Gastroesophageal sphincter (tissue), 4 donors: ENCODE data around the gene ATRN. TPM values are rescaled to one million over a fixed set of nuclear protein-coding genes. Genes with fewer than 3 reads are reported as not detected.

Source experiments
- ATAC-seq: fragments of 150-250 bp; one replicate; pipeline ENCODE4 v1.9.1; 2016; ENCODE audit warnings: mild to moderate bottlenecking, moderate library complexity
- H3K27ac ChIP-seq, 4 donors: fragments of 200-600 bp; sonication (generic) in 3 of 4; 1 replicate in 3 of 4; 2 replicates in 1 of 4; pipeline ENCODE4 v1.5.1; 2016 to 2019
- H3K27me3 ChIP-seq: fragments of 200-600 bp; sonication (generic); one replicate; pipeline ENCODE4 v1.5.1; 2019
- H3K36me3 ChIP-seq, 2 donors: fragments of 200-600 bp; sonication (generic); one replicate each; pipeline ENCODE4 v1.5.1; 2019; ENCODE audit warnings: control low read depth in 1 of 2
- H3K4me1 ChIP-seq, 3 donors: fragments of 200-600 bp; sonication (generic); 1 replicate in 2 of 3; 2 replicates in 1 of 3; pipeline ENCODE4 v1.5.1; 2016 to 2019; ENCODE audit warnings: control low read depth in 2 of 3
- H3K4me3 ChIP-seq, 2 donors: fragments of 200-600 bp; sonication (generic); one replicate each; pipeline ENCODE4 v1.5.1; 2019; ENCODE audit warnings: mild to moderate bottlenecking in 1 of 2, moderate library complexity in 1 of 2
- H3K9me3 ChIP-seq, 3 donors: fragments of 200-600 bp; sonication (generic); one replicate each; pipeline ENCODE4 v1.5.1; 2017 to 2019; ENCODE audit warnings: control low read depth in 2 of 3
- EP300 ChIP-seq: sonication (generic); formaldehyde crosslinking; IDR thresholded peaks from one replicate; pipeline ENCODE4 v1.6.1; 2017; ENCODE audit warnings: antibody characterized with exemption, mild to moderate bottlenecking
- POLR2A ChIP-seq, 2 donors: fragments of 450-650 bp; IDR thresholded peaks; one replicate each; pipeline ENCODE4 v1.6.1; 2017; ENCODE audit warnings: antibody characterized with exemption in 2 of 2, mild to moderate bottlenecking in 2 of 2, moderate library complexity in 1 of 2
- POLR2AphosphoS5 ChIP-seq: sonication (generic); formaldehyde crosslinking; IDR thresholded peaks from one replicate; pipeline ENCODE4 v1.6.1; 2017; ENCODE audit warnings: antibody characterized with exemption
- WGBS, 2 donors: methylation state at CpG; one replicate each; pipeline ENCODE4 v1.1.5; 2018; ENCODE audit warnings: low coverage in 1 of 2; 5-methylcytosine and 5-hydroxymethylcytosine counted together
- total RNA-seq, 4 donors: library from RNA; depleted of rRNA; stranded (reverse); fragments of >200 nt; gene quantifications; one replicate each; pipeline ENCODE4 v1.1.0, GENCODE V29; 2016
- TF ChIP-seq, protein P1 (sequence below), 4 experiments: fragments of 200-600 bp in 2 of 4; fragments of 450-650 bp in 2 of 4; sonication (generic) in 1 of 4; IDR thresholded peaks; one replicate each; pipeline ENCODE4 v1.5.1; 2017 to 2019; ENCODE audit warnings: antibody characterized with exemption in 4 of 4, mild to moderate bottlenecking in 2 of 4, moderate library complexity in 2 of 4

Gene ATRN
- total RNA-seq, 4 donors from 2014 or later = 16.7 to 22.2 (median 19.4) TPM

GRCh38 chr20:3692706-3693294 lies 222.0 kb downstream of the ATRN start:
- TF ChIP-seq POLR2AphosphoS5 = no peak
- TF ChIP-seq EP300 = no peak
- no peak for TF ChIP-seq POLR2A (IDR thresholded peaks at IDR 0.05)
- TF ChIP-seq, protein P1, sequence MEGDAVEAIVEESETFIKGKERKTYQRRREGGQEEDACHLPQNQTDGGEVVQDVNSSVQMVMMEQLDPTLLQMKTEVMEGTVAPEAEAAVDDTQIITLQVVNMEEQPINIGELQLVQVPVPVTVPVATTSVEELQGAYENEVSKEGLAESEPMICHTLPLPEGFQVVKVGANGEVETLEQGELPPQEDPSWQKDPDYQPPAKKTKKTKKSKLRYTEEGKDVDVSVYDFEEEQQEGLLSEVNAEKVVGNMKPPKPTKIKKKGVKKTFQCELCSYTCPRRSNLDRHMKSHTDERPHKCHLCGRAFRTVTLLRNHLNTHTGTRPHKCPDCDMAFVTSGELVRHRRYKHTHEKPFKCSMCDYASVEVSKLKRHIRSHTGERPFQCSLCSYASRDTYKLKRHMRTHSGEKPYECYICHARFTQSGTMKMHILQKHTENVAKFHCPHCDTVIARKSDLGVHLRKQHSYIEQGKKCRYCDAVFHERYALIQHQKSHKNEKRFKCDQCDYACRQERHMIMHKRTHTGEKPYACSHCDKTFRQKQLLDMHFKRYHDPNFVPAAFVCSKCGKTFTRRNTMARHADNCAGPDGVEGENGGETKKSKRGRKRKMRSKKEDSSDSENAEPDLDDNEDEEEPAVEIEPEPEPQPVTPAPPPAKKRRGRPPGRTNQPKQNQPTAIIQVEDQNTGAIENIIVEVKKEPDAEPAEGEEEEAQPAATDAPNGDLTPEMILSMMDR (IDR thresholded peaks at IDR 0.05) = no peak
- H3K4me1 ChIP-seq = peaks cover 0 to 4% (median 0%) of the 10 kb centered on the region in 3 donors
- no peak for ATAC-seq
- H3K27me3 ChIP-seq = no peaks in the 10 kb centered on the region
- no CpG with 5 or more reads among the region's 23 CpGs for WGBS, 2 donors
- no peaks in the 10 kb centered on the region for H3K36me3 ChIP-seq
- H3K4me3 ChIP-seq = no peak overlapping the region
- H3K9me3 ChIP-seq = peaks cover 0 to 6% (median 0%) of the 10 kb centered on the region in 3 donors
- no peak overlapping the region for H3K27ac ChIP-seq

DNA sequence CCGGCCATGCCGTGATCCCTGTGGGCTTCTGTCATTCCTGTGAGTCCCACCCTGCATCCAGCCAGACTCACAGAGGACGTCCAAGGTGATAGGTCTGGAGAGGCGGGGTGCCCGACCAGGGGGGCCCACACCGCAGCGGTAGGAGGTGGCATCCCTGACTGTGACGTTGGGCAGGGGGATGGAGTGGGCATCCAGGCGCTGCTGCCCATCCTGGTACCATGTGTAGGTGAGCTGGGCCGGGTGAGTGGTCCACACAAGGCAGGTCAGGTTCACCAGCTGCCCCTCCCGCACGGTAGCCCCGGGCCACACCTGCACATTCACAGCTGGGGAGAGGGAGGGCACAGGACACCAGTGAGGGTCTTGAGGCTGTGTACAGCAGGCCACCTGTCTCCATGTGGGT lies 222.6 kb downstream of the ATRN start:
- no CpG with 5 or more reads among the region's 13 CpGs for WGBS, 2 donors
- H3K9me3 ChIP-seq = peaks cover 0 to 6% (median 0%) of the 10 kb centered on the region in 3 donors
- H3K4me3 ChIP-seq = no peak overlapping the region
- H3K27ac ChIP-seq = no peak overlapping the region
- TF ChIP-seq EP300 (no peak), POLR2AphosphoS5 (no peak), POLR2A (IDR thresholded peaks at IDR 0.05) (no peak)
- TF ChIP-seq, protein P1 (IDR thresholded peaks at IDR 0.05) = no peak
- no peaks in the 10 kb centered on the region for H3K27me3 ChIP-seq
- no peak for ATAC-seq
- no peaks in the 10 kb centered on the region for H3K4me1 ChIP-seq
- H3K36me3 ChIP-seq = no peaks in the 10 kb centered on the region

DNA sequence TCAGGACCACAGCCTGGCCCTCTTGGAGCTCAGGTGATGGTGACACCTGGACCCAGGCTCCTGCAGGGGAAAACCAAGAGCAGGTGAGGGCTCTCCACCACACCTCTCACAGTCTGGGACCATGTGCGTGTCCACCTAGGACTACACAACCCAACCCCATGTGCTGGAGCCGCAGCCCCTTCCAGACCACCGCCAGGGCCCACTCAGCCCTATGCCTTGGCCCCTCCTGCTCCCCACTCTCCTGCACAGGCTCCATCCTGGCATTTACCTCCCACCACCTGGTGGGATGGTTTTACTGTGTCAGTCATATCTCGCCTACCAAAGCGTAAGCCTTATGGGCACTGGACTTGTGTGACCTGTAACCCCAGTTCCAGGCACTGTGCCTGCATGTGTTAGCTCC lies 224.0 kb downstream of the ATRN start:
- Histone ChIP-seq H3K36me3 (no peaks in the 10 kb centered on the region), H3K4me1 (no peaks in the 10 kb centered on the region), H3K27ac (no peak overlapping the region), H3K27me3 (no peaks in the 10 kb centered on the region), H3K9me3 (peaks cover 0 to 6% (median 0%) of the 10 kb centered on the region in 3 donors), H3K4me3 (no peak overlapping the region)
- ATAC-seq = no peak
- TF ChIP-seq POLR2A (IDR thresholded peaks at IDR 0.05) (no peak), EP300 (no peak), POLR2AphosphoS5 (no peak)
- TF ChIP-seq, protein P1 (IDR thresholded peaks at IDR 0.05) = no peak
- WGBS, 2 donors = 90 to 100% methylated on average over 2 to 3 of the region's 5 CpGs

GRCh38 chr20:3696200-3696599 lies 225.4 kb downstream of the ATRN start:
- ATAC-seq = no peak
- Histone ChIP-seq H3K4me3 (no peak overlapping the region), H3K27ac (no peak overlapping the region), H3K36me3 (no peaks in the 10 kb centered on the region), H3K9me3 (peaks cover 0 to 6% (median 0%) of the 10 kb centered on the region in 3 donors), H3K4me1 (no peaks in the 10 kb centered on the region), H3K27me3 (no peaks in the 10 kb centered on the region)
- WGBS, 2 donors = 100% methylated on average over 1 of the region's 1 CpG; no CpG with 5 or more reads in 1 of the 2 donors
- TF ChIP-seq POLR2AphosphoS5 = no peak
- TF ChIP-seq, protein P1 (IDR thresholded peaks at IDR 0.05) = peak in 1 of 4 experiments; percentile 17
